GDM1 (cell line): ENCODE data around the gene ARFGAP3.
A peak's percentile ranks its signal among the peaks of the same experiment; 100 is the strongest.

Experiments used
- DNase-seq: peaks from one replicate; lab custom pipeline; 2025; lab: John Stamatoyannopoulos, UW

Gene ARFGAP3

DNA sequence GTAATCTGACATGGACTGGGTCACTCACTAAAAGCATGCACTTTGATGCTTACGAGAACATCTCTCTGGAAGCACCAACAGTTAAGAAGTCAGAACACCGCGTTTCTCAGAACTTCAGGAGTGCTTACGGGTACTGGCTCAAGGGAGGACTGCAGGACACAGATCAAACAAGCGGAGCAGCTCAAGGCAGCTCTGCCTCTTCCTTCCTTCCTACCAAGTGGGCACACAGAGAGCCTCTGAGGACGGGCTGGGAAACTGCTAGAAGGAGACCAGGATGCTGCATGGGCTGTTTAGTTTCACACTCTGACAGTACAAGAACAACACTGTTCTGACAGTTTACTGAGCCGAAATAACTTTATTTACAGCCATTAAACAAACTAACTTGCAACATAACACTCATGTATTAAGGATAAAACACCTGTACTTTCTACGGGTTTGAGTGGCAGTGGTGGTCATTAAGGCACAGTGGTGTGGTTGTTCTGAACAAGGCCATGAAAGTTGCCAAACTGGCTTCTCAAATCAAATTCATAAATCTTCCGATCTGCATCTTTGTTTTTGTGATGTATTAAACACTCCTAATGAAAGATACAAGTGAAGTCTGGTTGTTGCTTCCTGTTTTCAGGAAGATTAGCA, 37.5 kb downstream of the ARFGAP3 start:
- DNase-seq = no peak

DNA sequence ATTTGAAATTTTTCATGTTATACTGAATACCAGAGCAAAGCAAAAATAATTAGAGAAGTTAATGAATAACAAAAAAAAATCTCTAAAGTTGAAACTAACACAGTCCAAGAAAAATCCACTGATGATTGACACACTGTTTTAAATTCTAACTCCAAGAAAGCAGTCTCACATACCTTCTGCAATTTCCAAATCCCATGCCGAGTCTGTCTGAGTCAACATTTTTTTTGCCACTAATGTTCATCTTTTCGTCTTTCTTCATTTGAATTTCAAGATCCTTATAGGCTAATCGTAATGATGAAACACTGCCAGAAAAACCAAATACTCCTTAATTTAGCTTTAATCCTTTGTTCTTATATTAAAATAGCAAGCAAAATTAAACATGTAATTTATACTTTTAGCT, 39.5 kb downstream of the ARFGAP3 start:
- DNase-seq = no peak

DNA sequence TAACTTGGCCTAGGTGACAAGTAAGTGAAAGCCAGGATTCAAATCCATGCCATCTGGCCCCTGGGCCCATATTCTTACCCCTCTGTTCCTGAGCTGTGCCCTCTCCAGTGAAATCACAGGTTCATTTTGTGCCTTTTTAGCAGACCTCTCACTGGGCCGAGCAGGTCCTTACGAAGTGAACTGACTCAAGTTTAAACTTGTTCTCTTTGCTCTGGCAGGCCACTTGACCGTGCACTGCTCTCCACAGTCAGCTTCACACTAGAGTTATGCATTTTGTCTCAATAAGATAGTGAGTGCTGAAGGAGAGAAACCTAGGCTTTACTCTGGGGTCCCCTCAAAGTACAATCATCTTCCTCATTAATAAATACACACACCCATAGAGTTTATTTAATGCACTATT, 40.7 kb downstream of the ARFGAP3 start:
- no peak for DNase-seq

DNA sequence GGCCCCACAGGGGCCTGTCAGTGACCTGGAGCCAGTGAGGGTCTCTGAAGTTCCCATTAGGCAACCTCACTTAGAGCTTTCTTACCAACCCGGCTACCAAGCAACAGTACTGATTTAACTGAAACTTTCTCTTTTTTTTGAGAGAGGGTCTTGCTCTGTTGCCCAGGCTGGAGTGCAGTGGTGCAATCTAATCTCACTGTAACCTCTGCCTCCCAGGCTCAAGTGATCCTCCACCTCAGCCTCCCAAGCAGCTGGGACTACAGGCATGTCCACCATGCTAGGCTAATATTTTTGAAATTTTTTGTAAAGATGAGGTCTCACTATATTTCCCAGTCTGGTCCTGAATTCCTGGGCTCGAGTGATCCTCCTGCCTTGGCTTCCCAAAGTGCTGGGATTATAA, 42.5 kb downstream of the ARFGAP3 start:
- DNase-seq = no peak

DNA sequence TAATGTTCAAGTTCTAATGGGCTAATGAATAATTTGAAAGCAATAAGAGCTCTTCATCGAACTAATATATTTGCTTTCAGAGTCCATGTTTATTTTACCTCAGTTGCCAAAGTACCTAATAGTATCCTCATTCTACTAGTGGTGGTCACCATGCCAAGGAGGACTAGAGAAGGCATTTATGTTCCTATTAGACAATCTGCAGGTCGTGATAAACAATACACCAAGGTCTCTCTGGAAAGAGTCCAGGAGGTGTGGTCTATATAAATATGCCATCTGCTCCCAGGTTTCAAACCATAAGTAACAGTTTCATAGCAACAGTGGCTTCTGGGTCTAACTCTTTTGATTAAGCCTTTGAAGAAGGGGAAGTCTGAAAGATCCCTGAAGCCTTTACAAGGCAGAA, 42.9 kb downstream of the ARFGAP3 start:
- no peak for DNase-seq

DNA sequence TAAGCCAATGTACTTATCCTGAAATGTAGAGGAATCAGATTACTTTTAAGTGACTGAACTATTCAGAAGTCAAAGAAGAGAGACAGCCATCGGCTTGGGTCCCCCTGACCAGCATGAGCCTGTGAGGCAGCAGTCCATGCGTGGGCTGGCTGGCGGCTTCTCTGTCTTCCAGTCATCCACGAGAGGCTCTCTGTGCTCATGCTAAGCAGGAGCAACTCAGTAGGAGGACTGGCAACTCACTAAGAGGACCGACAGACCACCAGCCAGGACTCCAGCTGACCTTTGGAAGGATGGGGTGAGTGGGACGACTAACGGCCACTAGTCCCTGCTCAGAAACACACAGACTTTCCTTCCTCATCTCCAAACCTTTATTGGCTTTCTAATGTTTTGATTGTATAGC, 43.6 kb downstream of the ARFGAP3 start:
- DNase-seq = no peak

DNA sequence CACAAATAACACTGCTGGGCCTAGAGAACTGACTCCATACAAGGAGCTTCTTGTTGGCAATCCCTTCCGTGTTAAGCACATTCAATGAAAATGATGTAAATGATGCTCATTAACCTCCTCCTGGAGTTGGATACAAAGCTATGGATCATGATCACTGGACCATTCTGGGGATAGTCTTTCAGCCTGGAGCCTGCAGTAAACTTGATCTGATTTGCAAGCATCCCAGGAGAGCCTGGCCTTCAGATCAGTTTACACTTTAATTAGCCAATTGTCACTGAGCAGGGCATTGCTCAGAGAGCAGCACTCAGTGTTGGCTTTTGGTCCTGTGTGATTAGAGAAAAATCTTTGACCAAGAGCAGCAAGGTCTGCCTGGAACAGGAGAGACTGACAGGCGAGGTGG, 45.6 kb downstream of the ARFGAP3 start:
- DNase-seq = no peak

DNA sequence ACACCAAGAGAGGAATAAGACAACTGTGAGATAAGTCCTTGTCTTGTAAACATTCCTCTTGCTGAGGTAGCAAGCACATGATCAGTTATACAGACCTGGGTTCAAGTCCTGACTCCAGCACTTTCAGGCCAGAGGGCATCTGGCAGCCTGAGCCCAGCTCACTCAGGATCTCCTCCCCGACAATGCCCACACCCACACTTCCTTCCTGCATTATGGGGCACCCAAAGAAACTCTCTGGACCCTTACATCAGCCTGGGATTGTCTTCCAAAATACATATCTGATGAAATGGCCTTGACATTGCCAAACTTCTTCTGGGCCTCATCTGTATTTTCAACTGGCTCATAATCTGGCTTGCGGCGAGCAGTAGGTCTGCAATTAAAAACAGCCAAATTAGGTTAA, 48.6 kb downstream of the ARFGAP3 start:
- DNase-seq = no peak

DNA sequence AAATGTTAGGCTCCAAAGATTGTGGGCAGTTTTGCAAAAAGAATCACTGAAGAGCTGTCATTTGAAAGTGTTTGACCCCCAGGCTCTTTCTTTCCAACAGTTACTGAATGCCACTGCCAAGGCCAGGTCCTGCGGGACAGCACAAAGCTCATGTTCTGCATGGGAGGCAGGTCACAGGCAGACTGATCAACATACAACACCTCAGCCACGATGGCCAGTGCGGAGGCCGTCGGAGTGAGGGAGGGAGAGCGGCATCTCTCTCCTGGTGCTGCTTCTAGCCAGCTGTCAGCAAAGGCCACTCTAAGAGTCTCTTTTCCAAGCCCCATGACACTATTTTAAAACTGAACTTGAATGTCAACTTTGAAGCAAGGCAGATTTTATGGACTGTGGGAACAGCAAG, 49.9 kb downstream of the ARFGAP3 start:
- DNase-seq = no peak

DNA sequence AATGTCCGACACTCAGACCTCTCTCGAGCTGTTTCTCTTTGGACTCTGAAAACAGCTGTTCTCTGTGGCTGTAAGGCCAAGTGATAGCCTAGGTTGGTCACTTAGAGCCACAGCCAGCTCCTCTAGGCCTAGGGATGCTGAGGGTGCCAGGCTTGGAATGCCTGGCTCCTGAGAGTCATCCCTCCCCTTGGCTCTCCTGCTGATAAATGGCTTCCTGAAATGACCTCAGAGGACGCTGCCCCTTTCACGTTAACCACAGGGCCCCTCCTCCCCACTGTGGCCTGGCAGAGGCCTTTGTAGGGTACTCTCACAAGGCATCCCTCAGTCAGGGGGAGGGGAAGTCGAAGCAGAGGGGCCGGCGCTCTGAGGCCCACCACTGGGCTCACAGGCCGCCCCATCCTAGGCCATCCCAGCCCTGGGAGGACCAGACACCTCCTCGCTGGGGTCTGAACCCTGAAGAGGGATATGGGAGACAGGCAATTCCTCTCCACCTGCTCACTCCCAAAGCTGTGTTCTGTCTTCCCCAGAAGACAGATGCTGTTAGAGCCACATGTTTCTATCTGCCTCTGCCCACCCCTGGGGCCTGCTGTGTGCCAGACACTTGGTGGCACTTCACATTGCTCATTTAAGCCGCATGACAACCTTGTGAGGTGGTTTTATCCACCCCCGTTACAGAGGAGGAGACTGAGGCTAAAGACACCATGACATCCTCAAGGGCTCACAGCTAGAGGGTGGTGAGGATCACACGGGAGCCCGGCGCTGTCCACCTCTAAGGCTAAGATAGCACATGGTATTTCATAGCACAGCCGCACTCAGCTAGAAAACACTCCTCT, 50.9 kb downstream of the ARFGAP3 start:
- DNase-seq = no peak

DNA sequence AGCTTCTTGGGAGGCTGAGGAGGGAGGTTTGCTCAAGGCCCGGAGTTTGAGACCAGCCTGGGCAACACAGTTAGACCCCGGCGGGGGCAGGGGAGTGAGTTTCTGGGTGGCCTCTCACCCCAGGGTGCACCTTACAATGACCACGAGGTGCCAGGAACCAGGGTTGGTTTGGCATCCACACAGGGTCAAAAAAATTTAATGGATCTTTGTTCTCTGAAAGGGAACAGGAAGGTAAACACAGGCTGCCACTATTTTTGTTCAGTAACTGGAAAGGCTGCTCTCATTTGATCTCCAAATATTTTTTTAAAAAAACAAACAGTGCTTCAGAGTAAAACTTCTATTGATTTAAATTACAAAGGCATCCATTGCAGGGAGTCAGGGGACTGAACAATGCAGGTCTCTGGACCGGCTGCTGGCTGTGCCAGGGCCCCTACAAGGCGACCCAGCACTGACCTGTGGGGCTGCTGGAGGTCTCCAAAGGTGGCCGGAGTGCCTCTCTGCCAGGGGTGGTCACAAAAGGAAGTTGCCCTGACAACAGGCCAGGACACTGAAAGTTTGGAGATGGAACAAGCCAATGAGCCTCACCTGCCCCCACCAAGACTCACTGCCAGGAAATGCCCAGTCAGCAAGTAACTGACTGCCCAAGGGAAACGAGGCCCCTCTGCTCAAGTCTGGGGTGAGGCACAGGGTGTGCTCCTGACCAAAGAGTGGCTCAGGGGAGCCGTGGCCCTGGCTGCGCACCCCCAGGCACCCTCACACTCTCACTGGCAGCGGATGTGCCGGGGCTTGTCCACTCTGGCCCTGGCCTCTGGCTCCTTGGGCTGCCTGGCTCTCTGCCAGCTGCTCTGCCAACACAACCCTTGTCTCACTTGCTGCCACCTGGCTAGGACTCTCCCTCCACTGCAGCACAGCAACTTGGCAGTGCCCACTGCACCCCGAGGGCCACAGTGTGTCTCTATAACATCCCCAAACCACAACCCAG, 51.8 kb downstream of the ARFGAP3 start:
- no peak for DNase-seq

DNA sequence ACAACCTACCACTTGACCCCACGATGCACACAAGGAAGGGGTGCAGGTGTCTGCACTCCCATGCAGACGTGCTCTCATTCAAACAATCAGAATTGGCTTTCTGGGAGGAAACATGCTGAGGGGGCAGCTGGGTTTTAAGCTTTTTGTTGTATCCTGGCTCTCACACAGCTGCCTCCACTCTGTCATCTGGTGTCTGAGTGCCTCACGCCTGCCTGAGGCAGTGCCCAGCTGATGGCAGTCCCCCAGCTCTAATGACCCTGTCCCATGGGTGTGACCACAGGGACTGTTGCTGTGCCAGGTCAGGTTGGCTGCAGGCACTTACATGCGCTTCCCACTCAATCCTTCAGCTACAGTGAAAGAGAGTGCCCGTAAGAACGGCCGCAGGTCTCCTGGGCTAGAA, 53.7 kb downstream of the ARFGAP3 start:
- no peak for DNase-seq

DNA sequence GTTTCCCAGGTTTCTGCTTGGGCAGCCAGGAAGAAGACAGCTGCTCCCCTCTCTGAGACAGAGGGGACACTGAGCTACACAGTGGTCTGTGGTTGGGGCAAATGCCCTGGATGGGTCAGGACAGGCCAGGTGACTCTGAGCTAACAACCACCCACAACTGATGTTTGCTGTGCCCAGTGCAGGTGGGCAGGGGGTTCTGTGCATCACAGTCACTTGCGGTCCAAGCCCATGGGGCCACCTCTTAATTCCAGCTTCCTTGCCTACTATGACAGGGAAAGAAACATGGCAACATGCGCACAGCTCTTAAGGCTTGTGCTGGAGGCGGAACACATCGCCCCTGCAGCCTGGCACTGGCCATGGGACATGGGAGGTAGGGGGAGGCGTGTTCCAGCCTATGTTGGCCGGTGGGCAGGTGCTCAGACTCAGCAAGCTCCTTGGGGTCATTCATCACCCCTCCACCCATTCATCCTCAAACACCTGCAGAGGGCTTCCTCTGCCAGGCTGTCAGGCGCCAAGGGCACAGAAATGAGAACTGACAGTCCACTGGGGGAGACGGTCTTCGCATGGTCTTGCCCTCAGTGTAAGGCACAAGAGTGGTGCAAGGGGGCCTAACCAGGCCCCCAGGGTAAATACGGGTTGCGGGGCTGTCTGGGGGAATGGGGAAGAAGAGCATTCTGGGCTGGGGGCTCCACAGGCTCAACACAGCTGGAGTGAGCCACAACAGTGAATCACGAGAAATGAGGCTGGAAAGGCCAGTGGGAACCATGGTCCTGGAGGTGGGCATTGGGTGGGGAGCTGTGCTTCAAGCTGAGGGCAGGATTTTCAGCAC, 55.6 kb downstream of the ARFGAP3 start:
- DNase-seq = no peak

DNA sequence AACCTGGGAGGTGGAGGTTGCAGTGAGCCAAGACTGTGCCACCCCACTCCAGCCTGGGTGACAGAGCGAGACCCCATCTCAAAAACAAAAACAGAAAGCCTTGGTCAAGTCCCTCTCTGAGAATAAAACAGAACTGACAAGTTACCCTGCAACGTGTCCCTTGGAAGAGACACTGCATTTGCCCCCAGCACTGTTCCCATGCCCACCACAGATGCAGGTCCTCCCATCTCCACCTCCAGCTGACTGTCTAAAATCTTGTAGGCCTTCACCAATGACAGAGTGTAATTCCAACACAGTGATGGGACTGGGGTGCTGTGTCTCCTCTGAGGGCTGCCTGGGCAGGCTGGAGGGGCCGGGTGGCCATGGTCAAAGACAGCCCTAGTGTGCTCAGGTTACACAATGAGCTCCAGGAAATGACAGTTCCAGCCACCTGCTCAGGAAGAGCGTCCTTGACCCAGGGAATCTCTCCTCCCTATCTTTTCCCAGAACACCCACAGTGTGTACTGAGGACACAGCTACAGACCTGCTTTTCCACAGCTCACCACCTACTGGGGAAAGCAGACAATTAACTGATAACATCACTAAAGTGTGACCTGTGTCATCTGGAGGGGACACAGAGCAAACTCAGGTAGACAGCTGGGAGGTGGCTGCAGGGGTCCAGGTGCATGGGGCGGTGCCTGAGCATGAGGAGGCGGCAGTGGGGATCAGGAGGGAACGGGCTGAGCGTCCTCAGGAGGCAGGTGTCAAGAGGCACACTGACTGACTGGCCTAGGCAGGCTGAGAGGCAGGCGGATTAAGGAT, 56.4 kb downstream of the ARFGAP3 start:
- no peak for DNase-seq

DNA sequence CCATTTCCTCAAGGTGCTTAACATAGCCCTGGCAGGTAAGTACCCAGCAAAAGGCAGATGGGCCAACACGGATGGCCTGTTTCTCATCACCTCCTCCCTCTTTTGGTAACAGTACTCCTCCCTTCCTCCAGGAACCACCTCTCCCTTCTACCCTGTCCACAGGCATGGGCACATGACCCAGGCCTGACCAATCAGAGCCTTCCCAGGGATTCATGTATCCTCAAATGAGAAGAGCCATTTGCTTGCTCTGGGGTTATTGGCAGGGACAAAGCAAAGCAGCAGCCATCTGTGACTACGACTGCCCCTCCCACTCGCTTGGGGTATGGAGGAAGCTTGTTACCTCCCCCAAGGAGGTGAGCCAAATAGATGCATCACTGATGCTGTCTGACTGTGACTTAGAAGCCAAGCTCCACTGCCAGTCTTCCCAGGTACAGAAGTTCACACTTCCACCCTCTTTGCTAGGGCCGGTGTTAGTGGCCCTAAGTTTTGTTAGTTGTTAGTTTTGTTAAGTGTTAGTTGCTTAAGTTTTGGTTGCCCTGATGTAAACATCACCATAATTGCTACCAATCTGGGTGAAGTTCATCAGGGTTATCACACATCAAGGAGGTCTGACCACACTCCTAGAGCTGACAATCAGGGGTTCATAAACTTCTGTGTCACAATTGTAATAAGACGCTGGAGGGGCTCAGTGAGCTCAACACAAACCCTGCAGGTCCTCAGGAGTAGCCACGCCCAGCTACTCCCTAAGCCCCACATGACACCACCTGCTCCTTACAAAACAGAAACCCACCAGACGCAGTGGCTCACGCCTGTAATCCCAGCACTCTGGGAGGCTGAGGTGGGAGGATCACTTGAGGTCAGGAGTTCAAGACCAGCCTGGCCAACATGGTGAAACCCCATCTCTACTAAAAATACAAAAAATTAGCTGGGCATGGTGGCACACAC, 57.3 kb downstream of the ARFGAP3 start:
- no peak for DNase-seq

DNA sequence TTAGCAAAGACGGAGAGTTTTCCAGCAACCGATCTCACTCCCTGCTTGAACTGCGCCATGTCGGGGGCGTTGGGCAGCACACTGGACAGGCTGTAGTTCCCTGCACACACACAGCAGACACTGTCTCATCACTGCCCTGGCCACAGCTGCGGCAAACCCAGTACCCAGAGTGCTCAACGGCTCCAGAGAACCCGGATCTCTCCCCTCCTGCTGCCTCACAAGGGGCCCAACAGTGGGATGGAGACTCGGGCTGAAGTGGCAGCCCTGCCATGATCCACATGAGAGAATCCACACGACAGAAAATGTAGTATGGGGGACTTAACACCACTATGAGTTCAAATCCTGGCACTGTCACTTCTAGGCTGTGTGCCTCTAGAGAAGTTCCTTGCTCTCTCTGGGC, 58.0 kb downstream of the ARFGAP3 start:
- no peak for DNase-seq

DNA sequence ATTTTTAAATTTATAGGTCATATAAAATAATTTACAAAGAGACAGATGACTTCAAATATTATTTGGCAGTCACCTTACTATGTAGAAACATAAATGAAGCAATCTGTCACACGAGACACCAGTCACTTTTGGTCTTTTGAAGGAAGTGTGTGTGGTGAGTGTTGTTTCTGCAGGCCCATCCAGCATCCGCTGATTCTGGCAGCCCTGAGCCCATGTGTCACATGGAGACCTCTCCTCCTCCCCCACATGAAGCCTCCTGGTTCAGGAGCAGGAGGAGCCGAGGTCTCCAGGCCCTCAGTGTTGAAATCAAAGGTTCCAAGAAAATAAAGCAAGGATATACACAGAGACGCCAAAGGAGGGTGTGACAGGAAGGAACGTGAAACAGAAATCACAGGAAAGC, 60.1 kb downstream of the ARFGAP3 start:
- DNase-seq = peak; percentile 56

DNA sequence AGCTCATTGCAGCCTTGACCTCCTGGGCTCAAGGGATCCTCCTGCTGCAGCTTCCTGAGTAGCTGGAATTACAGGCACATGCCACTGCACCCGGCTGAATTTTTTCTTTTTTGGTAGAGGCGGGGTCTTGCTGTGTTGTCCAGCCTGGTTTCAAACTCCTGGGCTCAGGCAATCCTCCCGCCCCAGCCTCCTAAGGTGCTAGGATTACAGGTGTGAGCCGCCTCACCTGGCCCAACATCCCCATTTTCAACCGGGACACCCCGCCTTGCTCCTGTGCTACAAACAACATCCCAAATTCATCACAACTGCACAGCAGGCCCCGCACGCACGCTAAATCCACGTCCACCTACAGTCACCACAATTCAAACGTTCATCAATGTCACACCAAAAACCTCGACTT, 61.0 kb downstream of the ARFGAP3 start:
- no peak for DNase-seq
